HepG2 (cell line): Measurements from ENCODE around the gene MYBPC2. TPM values are rescaled to one million over a fixed set of nuclear protein-coding genes. Genes with fewer than 3 reads are reported as not detected.
A peak's percentile ranks its signal among the peaks of the same experiment; 100 is the strongest.

ENCODE experiments used
- ATAC-seq: fragments of 200-7000 bp; cut with Tn5 transposase; 3 replicates; pipeline ENCODE4 v1.9.1; 2020; ENCODE audit warnings: mild to moderate bottlenecking, moderate library complexity
- BruUV-seq: library from RNA; stranded (reverse); fragments of 400-500 nt; replicated peaks from 2 replicates; lab custom pipeline; 2021; lab: Mats Ljungman, UMichigan
- CTCF ChIA-PET: fragments of 300-600 bp; formaldehyde crosslinking; extraction: SDS; loops from one replicate; lab custom pipeline; 2021; ENCODE audit warnings: low total read pairs, inconsistent platforms, low intra/inter-chr PET ratio; lab: Yijun Ruan, JAX
- POLR2A ChIA-PET: fragments of 350-600 bp; sonication (Branson Sonifier 250); formaldehyde crosslinking; loops from one replicate; lab custom pipeline; 2020; ENCODE audit warnings: antibody characterized with exemption, inconsistent platforms; lab: Yijun Ruan, JAX
- DNase-seq: peaks from one replicate; pipeline ENCODE4 v3.0.0-alpha.2; 2015; ENCODE audit warnings: low spot score
- FAIRE-seq: peaks from 3 replicates; lab custom pipeline; 2011; peaks lifted over from hg19 to GRCh38; lab: Jason Lieb, UNC
- H2AFZ ChIP-seq: one replicate; pipeline ENCODE4 v1.6.1; 2011; ENCODE audit warnings: low read length, inconsistent platforms
- H3K27ac ChIP-seq: fragments of 300-600 bp; 3 replicates; pipeline ENCODE4 v1.8.0; 2011; ENCODE audit warnings: mixed run types, mild to moderate bottlenecking, mixed read lengths, low read length, inconsistent platforms; ENCODE audit not compliant: insufficient read depth; ENCODE audit errors: extremely low read length
- H3K27me3 ChIP-seq, 2 experiments: fragments of 200-600 bp in 1 of 2; 2 replicates in 1 of 2; 3 replicates in 1 of 2; pipeline versions ENCODE4 v1.6.0 to v1.8.0; 2011; ENCODE audit warnings: low read length in 2 of 2, mild to moderate bottlenecking in 2 of 2, moderate library complexity in 2 of 2, inconsistent platforms in 1 of 2; ENCODE audit not compliant: insufficient read depth in 2 of 2, control insufficient read depth in 1 of 2
- H3K36me3 ChIP-seq, 2 experiments: fragments of 200-600 bp in 1 of 2; replicated peaks in 1 of 2; 2 replicates in 1 of 2; 3 replicates in 1 of 2; pipeline versions ENCODE4 v1.5.1 to v1.8.0; 2011; ENCODE audit warnings: low read length in 2 of 2, inconsistent platforms in 1 of 2; ENCODE audit not compliant: insufficient read depth in 2 of 2, control insufficient read depth in 1 of 2
- H3K4me1 ChIP-seq: 2 replicates; pipeline ENCODE4 v1.5.1; 2012; ENCODE audit warnings: low read length, inconsistent platforms; ENCODE audit not compliant: insufficient read depth
- H3K4me2 ChIP-seq: 2 replicates; pipeline ENCODE4 v1.6.0; 2011; ENCODE audit warnings: low read depth, low read length, inconsistent platforms
- H3K4me3 ChIP-seq, 3 experiments: fragments of 200-600 bp in 1 of 3; sonication (generic), shearing (Covaris generic) in 1 of 3; replicated peaks in 1 of 3; 2 replicates each; pipeline ENCODE4 v1.5.1; 2011 to 2016; ENCODE audit warnings: low read length in 3 of 3, inconsistent platforms in 2 of 3, low read depth in 2 of 3, mild to moderate bottlenecking in 2 of 3, control low read depth in 1 of 3, mixed read lengths in 1 of 3; ENCODE audit not compliant: insufficient read depth in 1 of 3
- H3K79me2 ChIP-seq: one replicate; pipeline ENCODE4 v1.6.1; 2011; ENCODE audit warnings: low read length, inconsistent platforms; ENCODE audit not compliant: insufficient read depth
- H3K9ac ChIP-seq: 2 replicates; pipeline ENCODE4 v1.6.0; 2011; ENCODE audit warnings: mild to moderate bottlenecking, low read depth, low read length, inconsistent platforms; ENCODE audit not compliant: insufficient read depth
- H3K9me3 ChIP-seq: 2 replicates; pipeline ENCODE4 v1.5.1; 2012; ENCODE audit warnings: mild to moderate bottlenecking, low read length
- H4K20me1 ChIP-seq: 2 replicates; pipeline ENCODE4 v1.6.0; 2011; ENCODE audit warnings: inconsistent platforms, mild to moderate bottlenecking, low read length, moderate library complexity; ENCODE audit not compliant: insufficient read depth
- ELF3 ChIP-seq: IDR thresholded peaks from 2 replicates; pipeline ENCODE4 v1.6.1; 2016; ENCODE audit warnings: missing genetic modification reagents, missing compliant biosample characterization
- HMGA1 ChIP-seq: sonication (generic); formaldehyde crosslinking; conservative IDR thresholded peaks from 2 replicates; pipeline ENCODE4 v1.4.0; 2020; ENCODE audit warnings: missing genetic modification reagents
- MAFF ChIP-seq: IDR thresholded peaks from 2 replicates; pipeline ENCODE4 v1.6.1; 2011; ENCODE audit warnings: low read depth, low read length, improper control_type of control experiment
- NFYB ChIP-seq: sonication (generic); formaldehyde crosslinking; IDR thresholded peaks from 2 replicates; pipeline ENCODE4 v1.4.0; 2020; ENCODE audit warnings: missing genetic modification reagents
- POLR2AphosphoS2 ChIP-seq: IDR thresholded peaks from 2 replicates; pipeline ENCODE4 v1.6.1; 2011; ENCODE audit warnings: low read depth, low read length, improper control_type of control experiment
- ZBTB38 ChIP-seq: sonication (generic); formaldehyde crosslinking; IDR thresholded peaks from 2 replicates; pipeline ENCODE4 v1.5.1; 2020; ENCODE audit warnings: mild to moderate bottlenecking, missing genetic modification reagents
- ZNF317 ChIP-seq: sonication (generic); formaldehyde crosslinking; IDR thresholded peaks from 2 replicates; pipeline ENCODE4 v1.5.0; 2020; ENCODE audit warnings: mild to moderate bottlenecking, missing genetic modification reagents
- ZNF335 ChIP-seq: sonication (generic); formaldehyde crosslinking; IDR thresholded peaks from 2 replicates; pipeline ENCODE4 v1.4.0; 2020; ENCODE audit warnings: missing genetic modification reagents
- ZNF629 ChIP-seq: sonication (generic); formaldehyde crosslinking; conservative IDR thresholded peaks from 2 replicates; pipeline ENCODE4 v1.5.0; 2020; ENCODE audit warnings: missing genetic modification reagents
- ZNF646 ChIP-seq: sonication (generic); formaldehyde crosslinking; IDR thresholded peaks from 2 replicates; pipeline ENCODE4 v1.9.0; 2021; ENCODE audit warnings: mild to moderate bottlenecking, missing genetic modification reagents
- WGBS: methylation state at CpG from one replicate; pipeline ENCODE4 v1.1.6; 2017; ENCODE audit warnings: low lambda C conversion rate; 5-methylcytosine and 5-hydroxymethylcytosine counted together
- in situ Hi-C: cut with HindIII; loops from 2 replicates; pipeline ENCODE4 v1.10.0; 2017; ENCODE audit warnings: low pct_unique_long_range_greater_than_20kb; ENCODE audit not compliant: extremely low pct_ligation_motif_present
- intact Hi-C: fragments of 100-400 bp; cut with micrococcal nuclease; formaldehyde crosslinking; loops from one replicate; pipeline ENCODE4 v1.10.0; 2022; ENCODE audit not compliant: unreplicated experiment
- polyA plus RNA-seq, 8 experiments: library from polyadenylated mRNA; depleted of rRNA in 3 of 8; stranded (reverse) in 7 of 8; unstranded in 1 of 8; fragments of >200 nt; fragmentation: Illumina TruSeq in 4 of 8; extraction: Trizol in 4 of 8; gene quantifications; 2 replicates each; pipeline versions ENCODE4 v1.2.1 to v1.2.3, GENCODE V29; 2011 to 2016; ENCODE audit warnings: low read depth in 4 of 8, missing spikeins in 1 of 8, mixed read lengths in 1 of 8; ENCODE audit not compliant: insufficient read depth in 1 of 8
- total RNA-seq, 5 experiments: library from RNA; depleted of rRNA; stranded (reverse); fragments of >200 nt; fragmentation: Illumina TruSeq; extraction: Trizol; gene quantifications; 2 replicates each; pipeline ENCODE4 v1.2.3, GENCODE V29; 2016; ENCODE audit warnings: low read depth in 1 of 5

The MYBPC2 gene
- total and polyA plus RNA-seq, 2 of the 13 experiments (the other 11 are each of a cell fraction or from before 2014, with no cell fraction given): not detected

- H3K27ac ChIP-seq: no peak overlapping the region
- peaks cover 0 to 6% of the 10 kb centered on the region in 2 experiments; a peak in 4 of 5 replicates for H3K27me3 ChIP-seq
- ATAC-seq (no peak), FAIRE-seq (no peak), DNase-seq (no peak)
- TF ChIP-seq HMGA1 (CRISPR knock-in tag): no peak
- no peak for TF ChIP-seq ZNF335 (CRISPR knock-in tag)
- no peak for TF ChIP-seq ZBTB38 (CRISPR knock-in tag)
- no TSS peak for BruUV-seq
- H3K4me3 ChIP-seq: no peak overlapping the region
- 64% methylated on average over 5 of the region's 7 CpGs for WGBS
- H3K36me3 ChIP-seq: no peaks in the 10 kb centered on the region
- H2AFZ ChIP-seq: no peak overlapping the region
- H3K4me1 ChIP-seq: peaks cover 19% of the 10 kb centered on the region
- H3K79me2 ChIP-seq: no peaks in the 10 kb centered on the region
- in situ Hi-C loops: no loop called here
- no peaks in the 10 kb centered on the region for H3K9me3 ChIP-seq
- H3K4me2 ChIP-seq: no peak overlapping the region
- ChIA-PET CTCF (no interaction called here), POLR2A (no interaction called here)
- no peaks in the 10 kb centered on the region for H4K20me1 ChIP-seq
- no peak overlapping the region for H3K9ac ChIP-seq
- intact Hi-C loops: no loop called here
Observed at GRCh38 chr19:50425581-50425980, 7.1 kb upstream of the MYBPC2 start.

- TF ChIP-seq ELF3 (CRISPR knock-in tag) (no peak), NFYB (CRISPR knock-in tag) (no peak), MAFF (no peak), ZNF317 (CRISPR knock-in tag) (no peak), POLR2AphosphoS2 (no peak), ZNF646 (CRISPR knock-in tag) (no peak), ZNF629 (CRISPR knock-in tag) (0 out of 2 replicates have a peak, but pooled peaks have one; percentile 8)
- no peaks in the 10 kb centered on the region for H3K36me3 ChIP-seq
- no peaks in the 10 kb centered on the region for H3K9me3 ChIP-seq
- no peak overlapping the region for H3K9ac ChIP-seq
- ATAC-seq (no peak), FAIRE-seq (no peak), DNase-seq (no peak)
- ChIA-PET CTCF (no interaction called here), POLR2A (no interaction called here)
- H3K27ac ChIP-seq: no peak overlapping the region
- in situ Hi-C loops (no loop called here), intact Hi-C loops (no loop called here)
- no peaks in the 10 kb centered on the region for H3K79me2 ChIP-seq
- no TSS peak for BruUV-seq
- no peak overlapping the region for H2AFZ ChIP-seq
- 69% methylated on average over 20 of the region's 26 CpGs for WGBS
- no peak overlapping the region for H3K4me2 ChIP-seq
- peaks cover 24% of the 10 kb centered on the region for H3K4me1 ChIP-seq
- no peak overlapping the region for H3K4me3 ChIP-seq
- no peaks in the 10 kb centered on the region for H4K20me1 ChIP-seq
- peaks cover 4 to 16% of the 10 kb centered on the region in 2 experiments; a peak in 4 of 5 replicates for H3K27me3 ChIP-seq
Observed at GRCh38 chr19:50427318-50427925, 5.3 kb upstream of the MYBPC2 start.
